HG03575 (cell line): ENCODE data around the gene MT1X.

ENCODE experiments used
- ATAC-seq: cut with Tn5 transposase; IDR thresholded peaks from one replicate; pipeline ENCODE4 v1.9.1; 2021; ENCODE audit not compliant: unreplicated experiment, insufficient number of reproducible peaks, low FRiP score; ENCODE audit errors: extremely low read depth

MT1X gene

GRCh38 chr16:56681939-56682702, at the start of gene MT1X:
Gene MT1X (plus strand): TSS chr16:56682470. CDS start chr16:56682541, 71 bp downstream.
- ATAC-seq = peak; percentile 63

DNA sequence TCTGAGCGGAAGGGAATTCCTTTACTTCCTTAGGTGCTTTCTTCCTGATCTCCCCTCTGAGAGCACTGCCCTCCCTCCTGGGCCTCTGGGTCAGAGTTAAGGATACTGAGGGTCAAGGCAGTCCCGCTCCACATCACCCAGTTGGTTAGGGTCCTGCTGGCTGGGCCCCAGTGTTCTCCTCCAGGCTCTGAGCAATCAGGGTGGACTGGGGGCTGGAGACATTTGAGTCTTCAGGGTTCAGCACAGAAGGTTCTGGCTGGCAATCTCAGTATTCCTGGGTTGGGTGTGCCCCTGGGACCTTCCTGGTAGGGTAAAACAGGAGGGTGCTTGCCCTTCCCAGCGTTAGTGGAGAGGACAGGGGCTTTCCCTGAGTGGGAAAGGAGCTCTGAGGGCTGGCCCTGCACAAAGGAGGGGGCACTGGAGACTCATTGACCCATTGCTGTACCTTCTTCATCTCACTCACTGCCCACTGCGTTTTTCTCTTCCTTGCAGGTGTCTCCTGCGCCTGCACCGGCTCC, 49.4 kb upstream of the MT1X start:
- no peak for ATAC-seq

- ATAC-seq = no peak
These were observed 48.7 kb upstream of the MT1X start for GRCh38 chr16:56633535-56633934.

DNA sequence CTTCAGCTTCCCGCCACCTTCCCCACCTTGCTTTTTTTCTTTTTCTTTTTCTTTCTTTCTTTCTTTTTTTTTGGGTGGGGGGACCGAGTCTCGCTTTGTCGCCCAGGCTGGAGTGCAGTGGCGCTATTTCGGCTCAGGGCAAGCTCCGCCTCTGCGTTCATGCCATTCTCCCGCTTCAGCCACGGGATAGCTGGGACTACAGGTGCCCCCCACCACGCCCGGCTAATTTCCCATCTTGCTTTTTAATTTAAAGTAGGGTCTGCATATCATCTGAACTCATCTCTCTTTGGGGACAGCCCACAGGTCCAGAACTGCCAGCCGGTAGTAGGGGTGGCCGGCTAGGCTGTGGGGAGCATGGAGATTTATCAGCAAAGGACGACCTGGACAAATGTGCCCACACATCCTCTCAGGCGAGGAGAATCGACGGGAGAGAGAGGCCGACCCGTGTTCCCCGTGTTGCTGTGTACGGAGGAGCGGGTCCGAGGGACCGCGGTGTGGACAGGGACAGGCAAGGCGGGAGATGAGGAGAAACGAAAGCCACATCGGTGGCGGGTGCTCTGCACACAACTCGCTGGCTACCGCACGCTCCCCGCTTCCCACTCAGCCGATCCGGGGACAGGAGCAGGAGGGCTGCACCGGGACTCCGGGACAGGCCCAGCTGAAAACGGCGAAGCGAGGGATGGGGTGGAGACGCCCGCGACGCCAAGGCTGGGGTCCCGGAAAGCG, 47.4 kb upstream of the MT1X start:
- ATAC-seq = no peak

DNA sequence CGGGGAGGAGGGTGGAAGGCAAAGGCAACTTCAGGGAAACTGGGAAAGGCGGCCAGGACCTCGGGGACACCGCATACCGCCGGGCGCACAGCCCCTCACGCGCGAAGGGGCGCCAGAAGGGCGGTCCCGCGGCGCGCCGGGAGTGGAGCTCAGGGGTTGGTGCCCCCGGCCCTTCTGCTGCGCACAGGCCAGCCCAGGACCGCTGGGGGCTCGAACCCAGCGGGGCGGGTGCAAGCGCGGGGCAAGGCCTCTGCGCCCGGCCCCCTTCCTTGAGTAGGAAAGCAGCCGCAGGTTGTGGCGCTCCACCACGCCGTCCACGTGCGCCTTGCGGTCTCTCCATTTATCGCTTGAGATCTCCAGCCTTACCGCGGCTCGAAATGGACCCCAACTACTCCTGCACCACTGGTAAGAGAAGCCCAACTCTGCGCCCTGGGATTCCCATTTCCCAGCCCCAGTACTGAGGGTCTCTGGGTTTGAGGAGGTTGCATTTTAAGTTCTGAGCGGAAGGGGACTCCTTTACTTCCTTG, 46.8 kb upstream of the MT1X start:
- no peak for ATAC-seq

GRCh38 chr16:56636616-56637413, 45.5 kb upstream of the MT1X start:
- no peak for ATAC-seq

DNA sequence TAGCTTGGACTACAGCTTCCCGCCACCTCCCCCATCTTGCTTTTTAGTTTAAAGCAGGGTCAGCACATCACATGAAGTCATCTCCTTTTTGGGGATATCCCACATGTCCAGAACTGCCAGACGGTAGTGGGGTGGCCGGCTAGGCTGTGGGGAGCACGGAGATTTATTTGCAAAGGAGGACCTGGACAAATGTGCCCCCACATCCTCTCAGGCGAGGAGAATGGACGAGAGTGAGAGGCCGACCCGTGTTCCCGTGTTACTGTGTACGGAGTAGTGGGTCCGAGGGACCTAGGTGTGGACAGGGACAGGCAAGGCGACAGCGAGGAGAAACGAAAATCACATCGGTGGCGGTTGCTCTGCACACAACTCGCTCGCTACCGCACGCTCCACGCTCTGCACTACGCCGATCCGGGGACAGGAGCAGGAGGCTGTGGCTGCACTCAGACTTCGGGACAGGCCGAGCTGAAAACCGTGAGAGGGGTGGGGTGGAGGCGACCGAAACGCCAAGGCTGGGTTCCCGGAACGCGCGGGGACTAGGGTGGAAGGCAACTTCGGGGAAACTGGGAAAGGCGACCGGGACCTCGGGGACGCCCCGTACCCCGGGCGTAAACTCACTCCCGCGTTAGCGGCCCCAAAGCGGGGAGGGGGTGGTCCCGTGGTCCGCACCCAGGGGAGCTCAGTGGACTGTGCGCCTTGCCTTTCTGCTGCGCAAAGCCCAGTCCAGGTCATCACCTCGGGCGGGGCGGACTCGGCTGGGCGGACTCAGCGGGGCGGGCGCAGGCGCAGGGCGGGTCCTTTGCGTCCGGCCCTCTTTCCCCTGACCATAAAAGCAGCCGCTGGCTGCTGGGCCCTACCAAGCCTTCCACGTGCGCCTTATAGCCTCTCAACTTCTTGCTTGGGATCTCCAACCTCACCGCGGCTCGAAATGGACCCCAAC, 44.2 kb upstream of the MT1X start, which contains the start of gene MT1A:
Gene MT1A, plus strand, starts transcription at position 853 of the 937 bp plus-strand sequence. Its CDS starts 73 bp downstream, at position 926.
- ATAC-seq = no peak

GRCh38 chr16:56639045-56639444, 43.2 kb upstream of the MT1X start:
- no peak for ATAC-seq

GRCh38 chr16:56640076-56640475, 42.2 kb upstream of the MT1X start:
- no peak for ATAC-seq

GRCh38 chr16:56641166-56641565, 41.1 kb upstream of the MT1X start:
- ATAC-seq = no peak

DNA sequence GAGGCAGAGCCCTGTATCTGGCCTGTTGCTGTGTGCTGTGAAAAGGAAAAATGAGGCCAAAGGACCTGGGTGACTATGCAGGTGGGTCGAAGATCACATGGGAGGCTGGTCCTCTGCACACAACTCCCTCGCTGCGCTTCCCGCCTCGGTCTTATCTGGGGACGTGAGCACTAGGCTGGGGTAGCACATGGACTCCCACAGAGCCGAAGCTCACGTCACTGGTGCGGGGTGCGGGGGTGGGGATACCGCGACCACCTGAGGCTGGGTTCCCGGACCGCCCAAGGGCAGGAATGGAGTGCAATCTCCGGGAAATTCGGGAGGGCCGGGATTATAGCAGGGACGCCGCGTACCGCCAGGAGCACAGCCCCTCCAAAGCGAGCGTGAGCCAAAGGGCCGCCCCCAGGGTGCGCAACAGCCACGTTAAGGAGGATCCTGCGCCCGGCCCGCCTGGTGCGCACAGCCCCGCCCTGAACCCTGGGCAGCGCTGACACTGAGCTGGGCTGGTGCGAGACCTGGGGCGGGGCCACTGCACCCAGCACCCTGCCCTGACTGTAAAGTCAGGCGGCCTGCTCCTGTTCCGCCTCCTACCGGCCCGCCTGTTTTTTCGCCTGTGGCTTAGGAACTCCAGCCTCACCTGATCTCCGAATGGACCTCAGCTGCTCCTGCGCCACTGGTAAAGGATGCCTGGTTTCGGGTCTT, 39.0 kb upstream of the MT1X start:
- no peak for ATAC-seq

GRCh38 chr16:56643833-56644232, 38.4 kb upstream of the MT1X start:
- no peak for ATAC-seq

DNA sequence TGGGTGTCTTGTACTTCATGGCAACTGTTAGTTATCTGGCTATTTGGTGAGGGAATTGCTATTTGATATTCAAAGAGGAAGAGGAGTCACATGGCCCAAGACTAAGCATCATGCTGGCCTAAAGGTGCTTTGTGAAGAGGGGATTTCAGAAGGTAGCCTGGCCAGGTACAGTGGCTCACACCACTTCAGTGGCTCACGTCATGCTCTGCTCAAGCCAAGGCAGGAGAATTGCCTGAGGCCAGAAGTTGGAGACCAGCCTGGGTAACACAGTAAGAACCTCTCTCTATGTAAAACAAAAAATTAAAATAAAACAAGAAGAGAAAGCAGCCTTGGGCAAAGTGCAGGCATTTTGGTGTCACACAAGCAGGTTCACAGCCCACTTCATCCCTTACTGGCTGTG, 37.0 kb upstream of the MT1X start:
- ATAC-seq = no peak

DNA sequence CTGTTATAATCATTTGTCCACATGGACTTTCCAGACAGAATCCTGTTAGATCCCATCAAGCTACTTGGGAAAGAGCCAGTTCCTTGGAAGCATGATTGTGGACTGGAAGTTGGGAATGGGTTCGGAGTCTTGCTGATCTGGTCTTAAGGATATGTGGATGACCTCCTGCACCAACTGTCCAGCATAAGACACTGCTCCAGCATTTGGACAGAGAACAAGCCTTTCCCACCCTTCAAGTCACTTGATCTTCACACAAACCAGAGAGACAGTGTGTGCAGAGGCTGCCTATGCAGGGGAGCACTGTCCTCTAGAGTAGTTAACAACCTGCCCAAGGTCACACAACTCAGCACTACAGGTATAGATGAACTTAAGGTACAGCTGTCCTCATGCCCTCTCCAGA, 36.4 kb upstream of the MT1X start:
- no peak for ATAC-seq

- ATAC-seq = no peak
These were observed 34.4 kb upstream of the MT1X start for GRCh38 chr16:56647641-56648431.

DNA sequence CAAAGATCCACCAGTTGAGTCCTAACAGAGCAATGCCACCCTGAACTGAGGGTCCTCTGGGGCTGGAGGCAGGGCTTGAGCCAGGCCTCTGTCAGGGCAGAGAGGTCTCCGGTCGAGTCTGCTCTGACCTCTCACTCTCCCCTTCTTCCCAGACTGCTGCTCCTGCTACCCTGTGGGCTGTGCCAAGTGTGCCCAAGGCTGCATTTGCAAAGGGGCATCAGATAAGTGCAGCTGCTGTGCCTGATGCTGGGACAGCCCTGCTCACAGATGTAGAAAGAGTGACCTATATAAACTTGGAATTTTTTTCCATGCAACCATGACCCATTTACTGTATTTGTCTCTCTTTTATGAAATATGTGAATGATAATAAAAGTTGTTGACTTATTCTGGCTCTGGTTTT, 33.0 kb upstream of the MT1X start:
- ATAC-seq = no peak

DNA sequence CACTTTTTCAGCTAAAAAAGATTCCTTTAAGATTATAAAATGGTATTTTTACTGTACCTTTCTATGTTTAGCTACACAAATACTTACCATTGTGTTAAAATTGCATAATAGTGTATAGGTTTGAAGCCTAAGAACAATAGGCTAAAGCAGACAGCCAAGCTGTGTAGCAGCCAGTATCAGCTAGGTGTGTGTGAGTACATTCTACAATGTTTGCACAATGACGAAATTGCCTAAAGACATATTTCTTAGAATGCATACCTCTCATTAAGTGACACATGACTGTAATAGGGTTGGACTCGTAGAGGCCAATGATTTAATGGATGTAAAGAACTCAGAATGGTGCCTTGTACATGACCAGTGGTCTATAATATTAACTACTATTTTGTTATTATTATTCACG, 32.5 kb upstream of the MT1X start:
- no peak for ATAC-seq
